Measurements from ENCODE around the gene DNAAF3. TPM values are rescaled to one million over a fixed set of nuclear protein-coding genes. Genes with fewer than 3 reads are reported as not detected.
"Not testable (repeated sequence)": the region's sequence is repeated elsewhere in the genome, so short reads cannot be mapped to it uniquely, and the experiment has no call there.

The DNAAF3 gene
- total RNA-seq, 1 donor from 2014 or later, result 12.2 TPM

- Mint-ChIP-seq H3K4me3 (no peak overlapping the region), H3K27ac (no peak overlapping the region), H3K4me1 (ENCODE audit: unreplicated experiment) (peaks cover 5% of the 10 kb centered on the region), H3K9me3 (no peaks in the 10 kb centered on the region), H3K36me3 (no peaks in the 10 kb centered on the region), H3K27me3 (peaks cover 48% of the 10 kb centered on the region)
- no peak for TF ChIP-seq CTCF (conservative IDR thresholded peaks at IDR 0.05)
- DNase-seq (ENCODE audit: extremely low spot score, unreplicated experiment), result no peak
These were observed 8.0 kb downstream of the DNAAF3 start for GRCh38 chr19:55158423-55158822.

GRCh38 chr19:55157064-55157908 lies 9.1 kb downstream of the DNAAF3 start, which contains the start of gene TNNI3:
Gene TNNI3 (minus strand): TSS chr19:55157732. CDS start chr19:55157589, 143 bp downstream.
- peak within 1 kb of the TSS; percentile 82 for H3K4me3 Mint-ChIP-seq
- no peaks in the 10 kb centered on the region for H3K9me3 Mint-ChIP-seq
- H3K27me3 Mint-ChIP-seq, result peaks cover 44% of the 10 kb centered on the region
- no peaks in the 10 kb centered on the region for H3K36me3 Mint-ChIP-seq
- TF ChIP-seq CTCF (conservative IDR thresholded peaks at IDR 0.05), result no peak
- no peak for DNase-seq (ENCODE audit: extremely low spot score, unreplicated experiment)
- no peak within 1 kb of the TSS for H3K27ac Mint-ChIP-seq
- H3K4me1 Mint-ChIP-seq (ENCODE audit: unreplicated experiment), result peaks cover 5% of the 10 kb centered on the region

GRCh38 chr19:55156202-55157063 lies 10.0 kb downstream of the DNAAF3 start:
- TF ChIP-seq CTCF (conservative IDR thresholded peaks at IDR 0.05), result no peak
- Mint-ChIP-seq H3K27ac (no peak overlapping the region), H3K4me3 (peak overlapping the region; percentile 82), H3K9me3 (no peaks in the 10 kb centered on the region), H3K4me1 (ENCODE audit: unreplicated experiment) (peaks cover 5% of the 10 kb centered on the region), H3K36me3 (no peaks in the 10 kb centered on the region), H3K27me3 (peaks cover 52% of the 10 kb centered on the region)
- DNase-seq (ENCODE audit: extremely low spot score, unreplicated experiment), result no peak

- H3K4me1 Mint-ChIP-seq (ENCODE audit: unreplicated experiment); H3K27ac Mint-ChIP-seq; DNase-seq (ENCODE audit: extremely low spot score, unreplicated experiment); H3K36me3 Mint-ChIP-seq; H3K9me3 Mint-ChIP-seq: not testable (repeated sequence)
- Mint-ChIP-seq H3K27me3 (peaks cover 56% of the 10 kb centered on the region), H3K4me3 (peak overlapping the region; percentile 82)
These were observed 10.6 kb downstream of the DNAAF3 start for GRCh38 chr19:55155784-55156183.

- Mint-ChIP-seq H3K4me3 (no peak overlapping the region), H3K27ac (no peak overlapping the region), H3K27me3 (peaks cover 63% of the 10 kb centered on the region), H3K9me3 (no peaks in the 10 kb centered on the region), H3K36me3 (no peaks in the 10 kb centered on the region), H3K4me1 (ENCODE audit: unreplicated experiment) (peaks cover 5% of the 10 kb centered on the region)
- DNase-seq (ENCODE audit: extremely low spot score, unreplicated experiment), result no peak
- TF ChIP-seq CTCF (conservative IDR thresholded peaks at IDR 0.05), result no peak
These were observed 12.7 kb downstream of the DNAAF3 start for GRCh38 chr19:55153652-55154264.
